ENCODE measurements around the gene ZNF385B.

The ZNF385B gene

GRCh38 chr2:179546656-179547055, 314.8 kb downstream of the ZNF385B start:
- no peak for TF ChIP-seq CTCF (IDR thresholded peaks at IDR 0.05; ENCODE audit: low read depth, low read length)
- no peak overlapping the region for H3K4me3 ChIP-seq (ENCODE audit: low read depth, low read length)

- TF ChIP-seq CTCF (IDR thresholded peaks at IDR 0.05; ENCODE audit: low read depth, low read length) = no peak
- no peak overlapping the region for H3K4me3 ChIP-seq (ENCODE audit: low read depth, low read length)
These were observed 316.4 kb downstream of the ZNF385B start for GRCh38 chr2:179545024-179545423.

GRCh38 chr2:179543361-179543901, 318.0 kb downstream of the ZNF385B start:
- TF ChIP-seq CTCF (IDR thresholded peaks at IDR 0.05; ENCODE audit: low read depth, low read length) = no peak
- H3K4me3 ChIP-seq (ENCODE audit: low read depth, low read length) = no peak overlapping the region

- TF ChIP-seq CTCF (IDR thresholded peaks at IDR 0.05; ENCODE audit: low read depth, low read length) = no peak
- H3K4me3 ChIP-seq (ENCODE audit: low read depth, low read length) = no peak overlapping the region
These were observed 319.8 kb downstream of the ZNF385B start for GRCh38 chr2:179541586-179541985.

- TF ChIP-seq CTCF (IDR thresholded peaks at IDR 0.05; ENCODE audit: low read depth, low read length) = no peak
- H3K4me3 ChIP-seq (ENCODE audit: low read depth, low read length) = no peak overlapping the region
These were observed 322.3 kb downstream of the ZNF385B start for GRCh38 chr2:179539124-179539511.

GRCh38 chr2:179538406-179539123, 322.8 kb downstream of the ZNF385B start:
- no peak for TF ChIP-seq CTCF (IDR thresholded peaks at IDR 0.05; ENCODE audit: low read depth, low read length)
- H3K4me3 ChIP-seq (ENCODE audit: low read depth, low read length) = no peak overlapping the region

- no peak for TF ChIP-seq CTCF (IDR thresholded peaks at IDR 0.05; ENCODE audit: low read depth, low read length)
- H3K4me3 ChIP-seq (ENCODE audit: low read depth, low read length) = no peak overlapping the region
These were observed 325.2 kb downstream of the ZNF385B start for GRCh38 chr2:179536185-179536584.
